Mucosa of descending colon (tissue), 3 donors: ENCODE measurements around the gene RAB11B. TPM values are rescaled to one million over a fixed set of nuclear protein-coding genes. Genes with fewer than 3 reads are reported as not detected.

Experiments
- ATAC-seq: fragments of 200-7000 bp; cut with Tn5 transposase; one replicate; pipeline ENCODE4 v1.9.1; 2020; ENCODE audit warnings: mild to moderate bottlenecking, moderate library complexity
- DNase-seq, 3 donors: peaks; one replicate each; pipeline ENCODE4 v3.0.0-alpha.2; 2020
- H3K36me3 ChIP-seq: fragments of 200-600 bp; one replicate; pipeline ENCODE4 v1.8.0; 2021; ENCODE audit warnings: low read depth, mild to moderate bottlenecking
- H3K4me1 ChIP-seq: fragments of 200-600 bp; one replicate; pipeline ENCODE4 v1.8.0; 2021; ENCODE audit warnings: low read depth, mild to moderate bottlenecking
- H3K4me3 ChIP-seq: fragments of 200-600 bp; one replicate; pipeline ENCODE4 v1.8.0; 2021; ENCODE audit warnings: mild to moderate bottlenecking
- H3K9me3 ChIP-seq: fragments of 200-600 bp; one replicate; pipeline ENCODE4 v1.8.0; 2021; ENCODE audit warnings: mild to moderate bottlenecking
- intact Hi-C, 2 donors: fragments of 100-400 bp; cut with DNase I in 1 of 2; cut with micrococcal nuclease in 1 of 2; formaldehyde crosslinking; loops; one replicate each; pipeline versions ENCODE4 v1.11.0 to v1.11.1; 2022; cut with DNase I, micrococcal nuclease
- total RNA-seq, 3 donors: library from RNA; stranded (reverse); fragmentation: NEBNext Ultra II Directional in 2 of 3; extraction: Animal tissue kit (Norgen Biotek cat#: 25700) in 2 of 3; gene quantifications; one replicate each; pipeline versions ENCODE4 v1.2.1 to v1.2.4, GENCODE V29; 2021 to 2023
- TF ChIP-seq, protein P1 (sequence below): fragments of 200-600 bp; IDR thresholded peaks from one replicate; pipeline ENCODE4 v1.8.0; 2022; ENCODE audit warnings: antibody characterized with exemption, mild to moderate bottlenecking
- donor health status: DM: no; HTN: no; CAD: no; lungs with moderate emphysema.
- donor health status: DM: no; HTN: no; CAD: no.
- donor health status: DM: no; HTN: yes; CAD: no.

Gene RAB11B
- total RNA-seq, 3 donors from 2014 or later, result 100 to 131 (median 103) TPM

DNA sequence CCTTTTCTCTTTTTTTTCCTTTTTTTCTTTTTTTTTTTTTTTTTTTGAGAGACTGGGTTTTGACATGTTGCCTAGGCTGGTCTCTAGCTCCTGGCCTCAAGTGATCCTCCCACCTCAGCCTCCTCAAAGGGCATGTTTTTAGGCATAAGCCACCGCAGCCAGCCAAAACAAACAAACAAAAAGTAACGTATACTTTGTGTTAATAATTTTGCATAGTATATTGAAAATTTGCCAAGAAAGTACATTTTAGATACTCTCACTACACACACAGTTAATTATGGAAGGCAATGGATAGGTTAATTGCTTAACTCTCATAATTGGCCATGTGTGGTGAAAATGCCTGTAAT is 1.6 kb upstream of the RAB11B start:
- Histone ChIP-seq H3K9me3 (no peaks in the 10 kb centered on the region), H3K4me3 (no peak overlapping the region), H3K4me1 (peaks cover 23% of the 10 kb centered on the region), H3K36me3 (no peaks in the 10 kb centered on the region)
- DNase-seq (peak in 1 of 3 donors; percentile 2), ATAC-seq (no peak)
- TF ChIP-seq, protein P1, sequence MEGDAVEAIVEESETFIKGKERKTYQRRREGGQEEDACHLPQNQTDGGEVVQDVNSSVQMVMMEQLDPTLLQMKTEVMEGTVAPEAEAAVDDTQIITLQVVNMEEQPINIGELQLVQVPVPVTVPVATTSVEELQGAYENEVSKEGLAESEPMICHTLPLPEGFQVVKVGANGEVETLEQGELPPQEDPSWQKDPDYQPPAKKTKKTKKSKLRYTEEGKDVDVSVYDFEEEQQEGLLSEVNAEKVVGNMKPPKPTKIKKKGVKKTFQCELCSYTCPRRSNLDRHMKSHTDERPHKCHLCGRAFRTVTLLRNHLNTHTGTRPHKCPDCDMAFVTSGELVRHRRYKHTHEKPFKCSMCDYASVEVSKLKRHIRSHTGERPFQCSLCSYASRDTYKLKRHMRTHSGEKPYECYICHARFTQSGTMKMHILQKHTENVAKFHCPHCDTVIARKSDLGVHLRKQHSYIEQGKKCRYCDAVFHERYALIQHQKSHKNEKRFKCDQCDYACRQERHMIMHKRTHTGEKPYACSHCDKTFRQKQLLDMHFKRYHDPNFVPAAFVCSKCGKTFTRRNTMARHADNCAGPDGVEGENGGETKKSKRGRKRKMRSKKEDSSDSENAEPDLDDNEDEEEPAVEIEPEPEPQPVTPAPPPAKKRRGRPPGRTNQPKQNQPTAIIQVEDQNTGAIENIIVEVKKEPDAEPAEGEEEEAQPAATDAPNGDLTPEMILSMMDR, result no peak
- intact Hi-C loops, result no loop called here

DNA sequence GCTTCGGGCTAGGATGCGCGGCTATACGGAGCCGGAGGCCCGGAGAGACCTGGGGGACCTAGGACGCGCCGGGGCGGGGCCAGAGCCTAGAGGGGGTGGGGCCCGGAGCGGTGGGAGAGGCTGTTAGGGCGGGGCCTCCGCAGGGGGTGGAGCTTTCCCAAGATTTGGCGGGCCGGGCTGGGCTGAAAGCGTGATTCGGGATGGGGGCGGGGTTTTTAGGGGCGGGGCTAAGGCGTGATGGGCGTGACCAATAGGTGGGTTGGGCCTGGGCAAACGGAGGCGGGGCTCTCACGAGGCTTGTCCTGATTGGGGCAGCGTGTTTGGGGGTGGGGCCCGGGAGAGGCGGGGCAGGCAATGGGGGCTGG is 439 bp downstream of the RAB11B start:
- H3K4me3 ChIP-seq, result peak overlapping the region; percentile 67
- DNase-seq (peak; percentile 96 to 99 (median 98)), ATAC-seq (peak; percentile 88)
- no peaks in the 10 kb centered on the region for H3K9me3 ChIP-seq
- TF ChIP-seq, protein P1, result no peak
- intact Hi-C loops, result no loop called here
- H3K4me1 ChIP-seq, result peaks cover 32% of the 10 kb centered on the region
- no peaks in the 10 kb centered on the region for H3K36me3 ChIP-seq

DNA sequence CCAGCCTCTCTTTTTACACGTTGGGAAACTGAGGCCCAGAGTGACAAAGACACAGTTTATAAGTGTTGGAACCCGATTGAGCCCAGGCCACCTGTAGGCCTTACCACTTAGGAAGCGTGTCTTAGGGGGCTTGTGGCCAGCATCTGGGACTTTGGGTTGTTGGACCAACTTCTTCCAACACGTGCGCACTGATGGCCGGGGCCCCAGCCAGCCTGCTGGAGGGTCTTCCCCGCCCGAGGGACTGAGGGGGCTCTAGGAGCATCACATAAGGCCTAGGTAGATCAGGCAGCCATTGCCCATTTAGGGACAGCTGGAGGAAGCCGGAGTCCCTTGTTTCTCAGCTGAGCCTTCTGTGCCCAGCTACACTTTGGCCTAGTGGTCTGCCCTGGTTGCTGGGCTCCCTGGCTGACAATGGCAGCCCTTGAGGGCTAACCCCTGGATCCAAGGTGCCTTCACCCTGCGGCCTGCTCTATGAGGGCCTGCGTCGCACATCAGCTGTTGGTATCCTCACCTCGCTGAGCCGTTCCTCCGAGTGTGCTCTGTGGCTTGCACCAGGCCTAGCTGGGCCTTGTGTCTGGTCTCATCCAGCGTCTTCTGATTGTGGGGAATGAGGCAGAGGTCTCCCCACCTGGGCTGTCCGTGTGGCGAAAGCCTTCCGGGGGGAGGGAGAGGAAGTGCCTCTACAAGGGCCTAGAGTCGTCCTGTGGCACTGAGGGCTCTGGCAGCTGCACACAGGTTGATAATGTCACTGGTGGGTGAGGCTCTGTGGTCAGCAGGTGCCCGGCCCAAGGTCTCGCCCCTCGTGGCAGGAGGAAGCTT is 1.2 kb downstream of the RAB11B start:
- peak in 2 of 3 donors; percentile 53 to 66 for DNase-seq
- intact Hi-C loops, result no loop called here
- no peaks in the 10 kb centered on the region for H3K36me3 ChIP-seq
- TF ChIP-seq, protein P1, result no peak
- H3K4me1 ChIP-seq, result peaks cover 32% of the 10 kb centered on the region
- ATAC-seq, result no peak
- no peaks in the 10 kb centered on the region for H3K9me3 ChIP-seq
- no peak overlapping the region for H3K4me3 ChIP-seq

DNA sequence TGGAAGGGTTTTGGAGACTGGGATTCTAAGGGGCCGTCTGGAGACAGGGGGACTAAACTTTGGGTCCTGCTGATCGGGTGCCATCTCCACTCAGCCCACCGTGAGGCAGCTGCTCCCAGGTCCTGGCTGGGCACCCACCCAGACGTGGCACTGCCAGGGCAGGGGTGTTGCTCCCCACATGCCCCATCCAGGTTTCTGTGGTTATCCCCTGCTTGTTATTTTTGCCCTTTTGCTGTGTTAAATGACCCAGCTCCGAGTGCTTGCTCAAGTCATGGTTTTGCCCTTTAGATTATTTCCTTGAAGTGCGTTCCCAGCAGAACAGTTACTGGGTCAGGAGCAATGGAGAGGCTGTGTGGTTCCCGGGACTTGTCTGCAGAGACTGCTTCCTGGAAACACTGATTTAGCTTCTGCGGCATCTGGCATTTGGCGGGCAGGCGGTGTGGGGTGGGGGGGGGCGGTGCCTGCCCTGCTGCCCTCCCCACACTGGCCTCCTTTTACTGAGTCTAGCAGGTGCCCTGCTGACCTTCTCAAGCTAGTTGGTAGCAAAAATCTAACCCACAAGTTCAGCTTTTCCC is 1.9 kb downstream of the RAB11B start:
- Histone ChIP-seq H3K4me3 (no peak overlapping the region), H3K9me3 (no peaks in the 10 kb centered on the region), H3K4me1 (peaks cover 37% of the 10 kb centered on the region), H3K36me3 (no peaks in the 10 kb centered on the region)
- TF ChIP-seq, protein P1, result no peak
- DNase-seq, result peak in 2 of 3 donors; percentile 35 to 46
- no peak for ATAC-seq
- intact Hi-C loops, result no loop called here

DNA sequence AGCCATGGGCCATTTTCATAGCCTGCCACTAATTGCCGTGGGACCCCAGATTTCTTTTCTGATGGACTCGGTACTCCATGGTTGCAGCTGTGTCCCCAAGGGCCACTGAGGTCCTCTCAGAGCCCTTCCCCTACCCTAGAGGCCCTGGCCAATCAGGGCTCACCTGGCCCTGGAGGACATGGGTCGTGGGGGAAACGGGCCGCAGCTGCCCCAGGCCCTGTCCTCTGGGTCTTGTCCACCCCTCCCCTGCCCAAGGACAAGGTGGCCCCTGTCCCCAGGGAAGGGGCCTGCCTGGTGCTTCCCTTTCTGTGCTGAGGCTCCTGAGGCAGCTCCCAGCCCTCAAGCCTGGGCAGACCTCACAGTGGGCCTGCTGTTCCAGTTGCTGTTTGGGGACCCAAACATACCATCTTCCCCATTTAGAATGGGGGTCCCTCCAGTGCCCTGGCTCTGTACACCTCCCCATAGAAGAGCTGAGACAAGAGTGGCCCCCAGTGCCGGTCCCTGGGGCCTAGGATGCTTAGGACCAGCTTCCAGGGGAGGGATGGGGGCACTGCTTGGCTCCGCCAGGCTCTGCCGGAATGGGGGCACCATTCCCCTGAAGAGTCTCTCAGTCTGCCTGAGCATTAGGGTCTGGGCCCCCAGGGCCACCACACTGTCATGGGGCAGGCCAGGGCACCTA is 3.2 kb downstream of the RAB11B start:
- H3K4me3 ChIP-seq, result no peak overlapping the region
- H3K36me3 ChIP-seq, result no peaks in the 10 kb centered on the region
- TF ChIP-seq, protein P1, result no peak
- no peak for ATAC-seq
- no peaks in the 10 kb centered on the region for H3K9me3 ChIP-seq
- H3K4me1 ChIP-seq, result peaks cover 38% of the 10 kb centered on the region
- DNase-seq, result peak in 2 of 3 donors; percentile 21 to 49
- intact Hi-C loops, result no loop called here
